ENCODE measurements around the gene HMG20B.

The HMG20B gene

DNA sequence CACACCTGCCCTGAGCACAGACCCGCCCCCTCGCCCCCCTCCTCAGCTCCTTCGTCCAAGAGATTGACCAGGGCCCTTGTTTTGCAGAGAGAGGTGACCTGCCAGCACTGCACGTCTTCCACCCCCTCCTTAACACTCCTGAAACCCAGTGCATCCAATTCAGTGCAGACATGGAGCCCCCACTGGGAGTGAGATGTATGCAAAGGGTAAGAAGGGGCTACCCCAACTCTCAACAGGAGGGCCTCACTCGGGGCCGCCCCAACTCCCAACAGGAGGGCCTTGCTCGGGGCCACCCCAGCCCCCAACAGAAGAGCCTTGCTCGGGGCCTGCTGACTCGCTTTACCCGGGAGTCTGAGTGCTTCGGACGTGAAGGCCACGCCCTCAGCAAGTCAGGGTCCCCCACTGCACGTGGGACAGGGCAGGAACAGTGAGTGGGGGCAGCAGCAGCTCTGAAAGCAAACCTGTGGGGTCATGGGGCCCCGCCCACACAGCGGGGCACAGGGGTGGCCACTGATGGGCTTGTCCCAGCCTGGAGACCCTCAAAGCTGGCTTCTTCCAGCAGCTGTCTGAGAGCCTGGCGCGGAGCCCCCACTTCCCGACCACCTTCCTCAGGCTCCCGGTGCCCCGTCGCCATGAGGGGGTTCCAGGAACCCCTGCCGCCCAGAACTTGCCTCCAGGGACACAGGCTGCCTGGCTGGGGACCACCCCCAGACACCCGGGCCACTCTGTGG lies 48.2 kb downstream of the HMG20B start:
- no peak for DNase-seq (ENCODE audit: low read depth, low spot score)

DNA sequence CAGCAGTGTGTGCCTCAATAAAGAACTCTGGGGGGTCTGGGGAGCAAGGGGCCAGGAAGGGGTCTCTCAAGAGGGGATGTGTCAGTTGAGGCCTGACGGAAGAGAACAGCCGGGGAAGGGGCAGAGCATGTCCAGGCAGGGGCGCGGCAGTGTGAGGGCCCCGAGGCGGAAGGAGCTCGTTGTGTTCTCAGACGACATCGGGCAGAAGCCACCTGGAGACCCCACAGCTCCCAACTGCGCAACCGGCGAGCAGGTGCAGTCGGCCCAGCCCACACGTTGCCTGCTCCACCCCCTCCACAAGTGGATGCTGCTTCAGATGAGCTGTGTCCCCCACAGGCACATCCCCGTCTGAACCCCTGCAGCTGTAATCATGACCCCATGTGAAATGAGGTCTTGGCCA lies 48.9 kb downstream of the HMG20B start:
- DNase-seq (ENCODE audit: low read depth, low spot score): no peak

- DNase-seq (ENCODE audit: low read depth, low spot score): no peak
Measured at GRCh38 chr19:3622224-3622623, 49.5 kb downstream of the HMG20B start.

GRCh38 chr19:3623716-3624115 lies 51.0 kb downstream of the HMG20B start:
- DNase-seq (ENCODE audit: low read depth, low spot score): no peak

GRCh38 chr19:3625996-3626472 lies 53.3 kb downstream of the HMG20B start:
- no peak for DNase-seq (ENCODE audit: low read depth, low spot score)

DNA sequence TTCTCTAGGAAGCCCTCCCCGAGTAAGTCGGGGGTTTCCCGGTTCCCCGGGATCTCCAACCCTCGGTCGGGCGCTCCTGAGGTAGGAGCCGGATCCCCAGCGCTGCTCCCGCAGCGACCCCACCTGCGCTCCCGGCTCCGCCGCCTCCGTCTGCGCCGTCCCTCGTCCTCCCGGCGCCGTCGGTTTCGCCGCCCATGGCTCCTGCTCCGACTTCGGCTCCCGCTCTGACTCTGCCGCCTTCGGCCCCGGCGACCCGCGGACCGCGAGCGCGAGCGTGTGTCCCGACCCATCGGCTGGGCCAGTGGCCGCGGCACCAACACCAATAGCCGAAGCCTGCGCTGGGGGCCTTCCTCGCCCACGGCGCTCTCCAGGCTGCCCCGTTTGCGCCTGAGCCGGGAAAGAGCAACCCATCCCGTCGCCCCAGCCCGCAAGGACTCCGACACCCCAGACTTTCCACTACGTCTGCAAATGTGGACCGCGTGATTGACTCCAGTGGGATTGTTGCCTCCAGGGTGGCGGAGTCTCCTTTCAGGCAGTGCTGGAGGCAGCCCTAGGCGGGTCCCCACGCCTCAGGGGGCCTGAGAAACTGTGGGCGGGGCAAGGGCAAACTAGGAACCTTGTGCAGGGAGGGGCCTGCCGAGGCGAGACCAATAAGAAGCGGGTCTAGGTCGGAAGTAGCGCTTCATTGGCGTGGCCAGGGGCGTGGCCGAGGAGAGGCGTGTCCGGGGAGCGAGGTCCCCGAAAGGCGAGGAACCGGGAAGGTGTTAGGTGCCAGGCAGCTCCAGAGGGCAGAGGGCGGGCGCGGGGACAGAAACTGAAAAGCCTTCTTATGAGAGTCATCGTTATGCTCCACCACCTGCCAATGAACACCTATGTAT lies 54.0 kb downstream of the HMG20B start, which contains the start of gene CACTIN:
CACTIN (minus strand) TSS at position 318 of the 878 bp plus-strand sequence; CDS start at position 290, 28 bp downstream.
- DNase-seq (ENCODE audit: low read depth, low spot score): peak; percentile 98

DNA sequence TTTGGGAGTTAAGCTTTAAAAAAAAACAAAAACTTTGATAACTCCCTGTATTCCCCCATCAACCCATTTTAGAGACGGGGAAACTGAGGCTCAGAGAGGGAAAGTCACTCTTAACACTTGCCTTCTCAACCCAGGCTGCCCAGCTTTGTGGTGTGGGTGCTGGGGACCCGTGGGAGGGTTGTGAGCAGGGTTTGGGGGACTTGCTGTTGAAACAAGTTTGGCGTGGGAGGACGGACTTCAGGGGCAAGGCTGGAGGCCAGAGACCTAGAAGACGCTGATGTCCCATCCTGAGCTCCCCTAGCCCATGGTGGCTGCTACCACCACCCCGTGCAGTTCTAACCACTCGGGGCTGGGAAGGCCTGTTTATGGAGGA lies 54.6 kb downstream of the HMG20B start:
- DNase-seq (ENCODE audit: low read depth, low spot score): no peak

Data from ELF-1 (cell line).